ENCODE results near the gene KCP.
"Not testable (repeated sequence)": the region's sequence is repeated elsewhere in the genome, so short reads cannot be mapped to it uniquely, and the experiment has no call there.

The KCP gene

GRCh38 chr7:128913870-128914565 lies 3.5 kb upstream of the KCP start:
- peak; percentile 60 for DNase-seq (ENCODE audit: low spot score)
- H3K27ac ChIP-seq: no peak overlapping the region
- H3K4me3 ChIP-seq: no peak overlapping the region
- TF ChIP-seq, protein P1, sequence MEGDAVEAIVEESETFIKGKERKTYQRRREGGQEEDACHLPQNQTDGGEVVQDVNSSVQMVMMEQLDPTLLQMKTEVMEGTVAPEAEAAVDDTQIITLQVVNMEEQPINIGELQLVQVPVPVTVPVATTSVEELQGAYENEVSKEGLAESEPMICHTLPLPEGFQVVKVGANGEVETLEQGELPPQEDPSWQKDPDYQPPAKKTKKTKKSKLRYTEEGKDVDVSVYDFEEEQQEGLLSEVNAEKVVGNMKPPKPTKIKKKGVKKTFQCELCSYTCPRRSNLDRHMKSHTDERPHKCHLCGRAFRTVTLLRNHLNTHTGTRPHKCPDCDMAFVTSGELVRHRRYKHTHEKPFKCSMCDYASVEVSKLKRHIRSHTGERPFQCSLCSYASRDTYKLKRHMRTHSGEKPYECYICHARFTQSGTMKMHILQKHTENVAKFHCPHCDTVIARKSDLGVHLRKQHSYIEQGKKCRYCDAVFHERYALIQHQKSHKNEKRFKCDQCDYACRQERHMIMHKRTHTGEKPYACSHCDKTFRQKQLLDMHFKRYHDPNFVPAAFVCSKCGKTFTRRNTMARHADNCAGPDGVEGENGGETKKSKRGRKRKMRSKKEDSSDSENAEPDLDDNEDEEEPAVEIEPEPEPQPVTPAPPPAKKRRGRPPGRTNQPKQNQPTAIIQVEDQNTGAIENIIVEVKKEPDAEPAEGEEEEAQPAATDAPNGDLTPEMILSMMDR (IDR thresholded peaks at IDR 0.05): no peak

GRCh38 chr7:128912709-128913495 lies 2.4 kb upstream of the KCP start:
- not testable (repeated sequence) for H3K4me3 ChIP-seq, H3K27ac ChIP-seq
- DNase-seq (ENCODE audit: low spot score): peak; percentile 46

GRCh38 chr7:128912281-128912680 lies 1.8 kb upstream of the KCP start:
- peak overlapping the region in 1 of 2 donors; percentile 46 for H3K27ac ChIP-seq
- H3K4me3 ChIP-seq: no peak overlapping the region
- TF ChIP-seq, protein P1 (IDR thresholded peaks at IDR 0.05): no peak
- peak; percentile 69 for DNase-seq (ENCODE audit: low spot score)

- Histone ChIP-seq H3K27ac (peak overlapping the region in 1 of 2 donors; percentile 46), H3K4me3 (no peak overlapping the region)
- TF ChIP-seq, protein P1 (IDR thresholded peaks at IDR 0.05): no peak
- peak; percentile 71 for DNase-seq (ENCODE audit: low spot score)
Measured at GRCh38 chr7:128911423-128912031, 1.0 kb upstream of the KCP start.

- Histone ChIP-seq H3K4me3 (peak overlapping the region; percentile 65), H3K27ac (no peak overlapping the region)
- TF ChIP-seq, protein P1 (IDR thresholded peaks at IDR 0.05): no peak
- peak; percentile 71 for DNase-seq (ENCODE audit: low spot score)
Measured at GRCh38 chr7:128909625-128910568, 612 bp downstream of the KCP start.

GRCh38 chr7:128908750-128909624 lies 1.5 kb downstream of the KCP start:
- H3K27ac ChIP-seq: no peak overlapping the region
- peak overlapping the region; percentile 65 for H3K4me3 ChIP-seq
- peak; percentile 65 for DNase-seq (ENCODE audit: low spot score)
- TF ChIP-seq, protein P1 (IDR thresholded peaks at IDR 0.05): no peak

Measured in coronary artery (tissue), 2 donors.